Loucy (cell line): Measurements from ENCODE around the gene DDX17.

Experiments used
- H2AFZ ChIP-seq: fragments of 200-600 bp; sonication (generic); 2 replicates; pipeline ENCODE4 v1.6.0; 2016; ENCODE audit warnings: antibody characterized with exemption, mild to moderate bottlenecking, low read length, moderate library complexity
- H3F3A ChIP-seq: fragments of 200-600 bp; 2 replicates; pipeline ENCODE4 v1.6.0; 2016; ENCODE audit warnings: antibody characterized with exemption, low read depth, mild to moderate bottlenecking
- H3K27me3 ChIP-seq: fragments of 200-600 bp; sonication (generic); 2 replicates; pipeline ENCODE4 v1.6.1; 2014; ENCODE audit warnings: low read length, mild to moderate bottlenecking; ENCODE audit not compliant: insufficient read depth, poor library complexity, severe bottlenecking
- H3K36me3 ChIP-seq: fragments of 200-600 bp; sonication (generic); 2 replicates; pipeline ENCODE4 v1.6.1; 2016; ENCODE audit warnings: low read length; ENCODE audit not compliant: insufficient read depth
- H3K4me1 ChIP-seq: fragments of 200-600 bp; sonication (generic); 2 replicates; pipeline ENCODE4 v1.5.1; 2014; ENCODE audit warnings: low read length, mild to moderate bottlenecking; ENCODE audit not compliant: insufficient read depth, poor library complexity, severe bottlenecking
- H3K4me2 ChIP-seq: fragments of 200-600 bp; sonication (generic); 2 replicates; pipeline ENCODE4 v1.6.0; 2014; ENCODE audit warnings: antibody characterized with exemption, low read length, low read depth, mild to moderate bottlenecking; ENCODE audit not compliant: poor library complexity, severe bottlenecking
- H3K4me3 ChIP-seq: fragments of 200-600 bp; sonication (generic); 2 replicates; pipeline ENCODE4 v1.5.1; 2014; ENCODE audit warnings: low read length, mild to moderate bottlenecking, mixed read lengths; ENCODE audit not compliant: poor library complexity, severe bottlenecking
- H3K79me2 ChIP-seq: fragments of 200-600 bp; sonication (generic); 2 replicates; pipeline ENCODE4 v1.6.1; 2014; ENCODE audit warnings: low read length; ENCODE audit not compliant: insufficient read depth
- H3K9ac ChIP-seq: fragments of 200-600 bp; sonication (generic); 2 replicates; pipeline ENCODE4 v1.6.0; 2014; ENCODE audit warnings: mild to moderate bottlenecking, low read depth, low read length, moderate library complexity; ENCODE audit not compliant: poor library complexity, severe bottlenecking
- H3K9me2 ChIP-seq: fragments of 200-600 bp; sonication (generic); replicated peaks from 2 replicates; pipeline ENCODE4 v1.6.1; 2016; ENCODE audit warnings: low read depth, low read length, mixed read lengths
- H3K9me3 ChIP-seq: fragments of 200-600 bp; sonication (generic); 2 replicates; pipeline ENCODE4 v1.6.1; 2014; ENCODE audit warnings: mild to moderate bottlenecking, antibody characterized with exemption, low read length, low read depth; ENCODE audit not compliant: insufficient read depth
- H4K20me1 ChIP-seq: fragments of 200-600 bp; sonication (generic); 2 replicates; pipeline ENCODE4 v1.6.0; 2014; ENCODE audit warnings: antibody characterized with exemption, low read length, mild to moderate bottlenecking; ENCODE audit not compliant: insufficient read depth, poor library complexity, severe bottlenecking
- EZH2phosphoT487 ChIP-seq: fragments of 200-600 bp; IDR thresholded peaks from 2 replicates; pipeline ENCODE4 v1.6.1; 2018; ENCODE audit warnings: antibody characterized with exemption, mild to moderate bottlenecking, moderate library complexity, borderline replicate concordance
- TF ChIP-seq, protein P1 (sequence below): fragments of 200-600 bp; sonication (generic); conservative IDR thresholded peaks from 2 replicates; pipeline ENCODE4 v1.5.1; 2014; ENCODE audit warnings: mild to moderate bottlenecking, antibody characterized with exemption, low read length

The DDX17 gene

DNA sequence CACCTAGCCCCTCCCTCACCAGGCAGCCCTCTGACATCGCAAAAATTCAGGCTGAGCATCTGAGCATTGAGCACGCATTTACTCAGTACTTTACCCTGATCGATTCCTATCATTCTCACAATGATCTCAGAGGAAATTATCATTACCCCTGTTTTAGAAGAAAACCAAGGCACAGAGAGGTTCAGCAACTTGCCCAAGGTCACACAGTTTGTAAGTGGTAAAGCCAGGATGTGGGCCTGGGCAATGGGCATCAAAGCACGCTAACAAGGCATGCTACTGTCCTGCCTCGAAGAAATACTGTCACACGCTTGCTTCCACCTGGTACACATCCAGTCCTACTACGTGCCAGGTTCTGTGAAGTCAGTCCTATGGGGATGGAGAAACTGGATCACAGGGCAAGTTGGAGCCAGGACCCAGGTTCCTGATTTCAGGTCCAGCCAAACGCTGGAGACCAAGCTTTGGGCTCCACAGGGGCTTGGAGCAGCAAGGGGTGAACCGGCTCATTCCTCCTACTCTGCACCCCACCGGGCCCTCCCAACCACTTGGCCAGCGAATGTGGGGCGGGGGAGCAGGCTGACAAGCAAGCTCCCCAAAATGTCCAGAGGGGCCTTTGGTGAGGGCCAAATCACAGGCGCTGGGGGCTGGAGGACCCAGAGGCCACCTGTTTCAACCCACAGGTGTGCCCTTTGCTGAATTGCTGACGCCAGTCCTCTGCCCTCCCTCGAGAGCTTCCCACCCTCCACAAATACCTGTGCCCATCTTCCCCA is 69.3 kb downstream of the DDX17 start:
- no peaks in the 10 kb centered on the region for H3K9me2 ChIP-seq

DNA sequence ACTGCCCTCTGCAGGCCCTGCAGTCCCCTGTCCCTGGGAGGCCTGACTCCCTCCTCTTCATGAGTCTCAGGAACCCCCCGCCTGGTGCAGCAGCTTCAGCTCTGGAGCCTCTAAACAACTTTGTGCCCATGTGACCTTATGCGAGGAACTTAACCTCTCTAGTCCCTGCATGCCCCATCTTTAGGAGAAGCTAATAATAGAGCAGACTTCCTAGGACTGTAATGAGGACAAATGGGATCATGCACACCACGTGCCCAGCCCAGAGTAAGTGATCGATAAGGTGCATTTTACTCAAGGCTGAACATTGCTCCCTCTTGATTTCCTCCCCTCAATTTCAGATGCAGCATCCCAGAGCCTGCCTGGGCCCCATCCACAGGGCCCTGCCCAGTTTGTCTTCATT is 70.1 kb downstream of the DDX17 start:
- Histone ChIP-seq H3K27me3 (no peaks in the 10 kb centered on the region), H3F3A (no peaks in the 10 kb centered on the region), H4K20me1 (no peaks in the 10 kb centered on the region), H3K79me2 (no peaks in the 10 kb centered on the region), H3K4me2 (no peak overlapping the region), H3K9me3 (no peaks in the 10 kb centered on the region), H3K4me3 (no peak overlapping the region), H3K4me1 (no peaks in the 10 kb centered on the region), H3K9me2 (no peaks in the 10 kb centered on the region), H3K36me3 (no peaks in the 10 kb centered on the region), H2AFZ (no peak overlapping the region), H3K9ac (no peak overlapping the region)
- TF ChIP-seq, protein P1, sequence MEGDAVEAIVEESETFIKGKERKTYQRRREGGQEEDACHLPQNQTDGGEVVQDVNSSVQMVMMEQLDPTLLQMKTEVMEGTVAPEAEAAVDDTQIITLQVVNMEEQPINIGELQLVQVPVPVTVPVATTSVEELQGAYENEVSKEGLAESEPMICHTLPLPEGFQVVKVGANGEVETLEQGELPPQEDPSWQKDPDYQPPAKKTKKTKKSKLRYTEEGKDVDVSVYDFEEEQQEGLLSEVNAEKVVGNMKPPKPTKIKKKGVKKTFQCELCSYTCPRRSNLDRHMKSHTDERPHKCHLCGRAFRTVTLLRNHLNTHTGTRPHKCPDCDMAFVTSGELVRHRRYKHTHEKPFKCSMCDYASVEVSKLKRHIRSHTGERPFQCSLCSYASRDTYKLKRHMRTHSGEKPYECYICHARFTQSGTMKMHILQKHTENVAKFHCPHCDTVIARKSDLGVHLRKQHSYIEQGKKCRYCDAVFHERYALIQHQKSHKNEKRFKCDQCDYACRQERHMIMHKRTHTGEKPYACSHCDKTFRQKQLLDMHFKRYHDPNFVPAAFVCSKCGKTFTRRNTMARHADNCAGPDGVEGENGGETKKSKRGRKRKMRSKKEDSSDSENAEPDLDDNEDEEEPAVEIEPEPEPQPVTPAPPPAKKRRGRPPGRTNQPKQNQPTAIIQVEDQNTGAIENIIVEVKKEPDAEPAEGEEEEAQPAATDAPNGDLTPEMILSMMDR: no peak

More for the DNA sequence above, 69.3 kb downstream of the DDX17 start:
- no peak overlapping the region for H2AFZ ChIP-seq
- H3K79me2 ChIP-seq: no peaks in the 10 kb centered on the region
- no peaks in the 10 kb centered on the region for H3K27me3 ChIP-seq
- H3K9ac ChIP-seq: no peak overlapping the region
- no peak overlapping the region for H3K4me2 ChIP-seq
- no peaks in the 10 kb centered on the region for H3K4me1 ChIP-seq
- H3F3A ChIP-seq: no peaks in the 10 kb centered on the region
- no peak overlapping the region for H3K4me3 ChIP-seq
- H3K36me3 ChIP-seq: no peaks in the 10 kb centered on the region
- no peaks in the 10 kb centered on the region for H4K20me1 ChIP-seq
- TF ChIP-seq EZH2phosphoT487: no peak
- TF ChIP-seq, protein P1: no peak
- no peaks in the 10 kb centered on the region for H3K9me3 ChIP-seq

DNA sequence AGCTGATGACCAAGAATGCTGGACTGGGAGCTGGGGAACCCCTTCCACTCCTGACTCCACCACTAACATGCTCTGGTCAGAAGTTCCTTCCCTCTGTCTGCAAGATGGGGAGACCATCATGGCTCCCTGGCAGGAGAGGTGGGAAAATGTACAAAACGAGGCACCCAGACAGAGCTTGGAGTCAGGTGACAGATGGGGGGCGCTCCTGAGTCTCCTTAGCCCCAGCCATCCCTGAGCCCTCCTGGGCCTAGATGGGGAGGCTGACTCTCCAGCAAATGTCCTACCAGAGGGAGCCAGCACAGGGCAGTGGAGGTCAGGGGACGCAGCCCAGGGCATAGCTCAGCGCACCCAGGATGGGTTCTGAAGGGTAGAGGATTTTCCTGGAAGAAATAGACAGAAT is 71.1 kb downstream of the DDX17 start:
- Histone ChIP-seq H3K9me2 (no peaks in the 10 kb centered on the region), H3K9me3 (no peaks in the 10 kb centered on the region), H3K27me3 (no peaks in the 10 kb centered on the region), H3K79me2 (no peaks in the 10 kb centered on the region), H4K20me1 (no peaks in the 10 kb centered on the region), H3K4me3 (no peak overlapping the region), H2AFZ (no peak overlapping the region), H3K9ac (no peak overlapping the region), H3K4me1 (no peaks in the 10 kb centered on the region), H3F3A (no peaks in the 10 kb centered on the region), H3K4me2 (no peak overlapping the region), H3K36me3 (no peaks in the 10 kb centered on the region)
- TF ChIP-seq EZH2phosphoT487: no peak
- TF ChIP-seq, protein P1: peak; percentile 36
